Subcutaneous adipose tissue (tissue), 4 donors: ENCODE data around the gene ANKUB1. TPM values are rescaled to one million over a fixed set of nuclear protein-coding genes. Genes with fewer than 3 reads are reported as not detected.

Source experiments
- total RNA-seq, 4 donors: library from RNA; depleted of rRNA; stranded (reverse); fragments of >200 nt; gene quantifications; one replicate each; pipeline ENCODE4 v1.1.0, GENCODE V29; 2016
- TF ChIP-seq, protein P1 (sequence below): fragments of 450-650 bp; IDR thresholded peaks from one replicate; pipeline ENCODE4 v1.5.1; 2016; ENCODE audit warnings: low read depth, mild to moderate bottlenecking, control low read depth, antibody characterized with exemption, moderate library complexity

Gene ANKUB1
- total RNA-seq, 4 donors from 2014 or later = not detected

DNA sequence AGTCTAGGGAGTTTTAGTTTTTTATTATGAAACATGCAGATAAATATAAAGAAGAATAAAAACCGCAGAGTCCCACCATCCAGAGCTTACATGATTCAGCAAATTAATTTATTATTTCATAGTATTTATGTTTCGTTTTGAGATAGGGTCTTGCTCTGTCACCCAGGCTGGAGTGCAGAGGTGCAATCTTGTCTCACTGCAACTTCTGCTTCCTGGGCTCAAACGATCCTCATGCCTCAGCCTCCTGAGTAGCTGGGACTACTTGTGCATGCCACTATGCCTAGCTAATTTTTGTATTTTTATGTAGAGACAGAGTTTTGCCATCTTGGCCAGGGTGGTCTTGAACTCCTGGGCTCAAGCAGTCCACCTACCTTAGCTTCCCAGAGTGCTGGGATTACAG lies 34.3 kb upstream of the ANKUB1 start:
- TF ChIP-seq, protein P1, sequence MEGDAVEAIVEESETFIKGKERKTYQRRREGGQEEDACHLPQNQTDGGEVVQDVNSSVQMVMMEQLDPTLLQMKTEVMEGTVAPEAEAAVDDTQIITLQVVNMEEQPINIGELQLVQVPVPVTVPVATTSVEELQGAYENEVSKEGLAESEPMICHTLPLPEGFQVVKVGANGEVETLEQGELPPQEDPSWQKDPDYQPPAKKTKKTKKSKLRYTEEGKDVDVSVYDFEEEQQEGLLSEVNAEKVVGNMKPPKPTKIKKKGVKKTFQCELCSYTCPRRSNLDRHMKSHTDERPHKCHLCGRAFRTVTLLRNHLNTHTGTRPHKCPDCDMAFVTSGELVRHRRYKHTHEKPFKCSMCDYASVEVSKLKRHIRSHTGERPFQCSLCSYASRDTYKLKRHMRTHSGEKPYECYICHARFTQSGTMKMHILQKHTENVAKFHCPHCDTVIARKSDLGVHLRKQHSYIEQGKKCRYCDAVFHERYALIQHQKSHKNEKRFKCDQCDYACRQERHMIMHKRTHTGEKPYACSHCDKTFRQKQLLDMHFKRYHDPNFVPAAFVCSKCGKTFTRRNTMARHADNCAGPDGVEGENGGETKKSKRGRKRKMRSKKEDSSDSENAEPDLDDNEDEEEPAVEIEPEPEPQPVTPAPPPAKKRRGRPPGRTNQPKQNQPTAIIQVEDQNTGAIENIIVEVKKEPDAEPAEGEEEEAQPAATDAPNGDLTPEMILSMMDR = no peak

DNA sequence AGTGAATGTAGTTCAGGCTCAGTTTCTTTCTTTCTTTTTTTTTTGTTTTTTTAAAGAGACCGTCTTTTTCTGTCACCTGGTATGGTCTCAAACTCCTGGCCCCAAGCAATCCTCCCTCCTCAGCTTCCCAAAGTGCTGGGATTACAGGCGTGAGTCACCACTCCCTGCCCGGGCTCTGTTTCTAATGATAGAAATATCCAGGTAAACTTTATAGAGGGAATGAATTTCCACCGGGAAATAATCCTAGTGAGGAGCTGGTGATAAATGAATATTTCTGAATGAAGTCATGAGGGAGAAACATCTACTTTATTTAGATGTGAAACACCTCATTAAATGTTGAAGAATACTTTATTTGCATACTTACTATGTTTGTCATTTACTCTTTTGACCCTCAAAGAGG lies 27.8 kb upstream of the ANKUB1 start:
- TF ChIP-seq, protein P1 = no peak

DNA sequence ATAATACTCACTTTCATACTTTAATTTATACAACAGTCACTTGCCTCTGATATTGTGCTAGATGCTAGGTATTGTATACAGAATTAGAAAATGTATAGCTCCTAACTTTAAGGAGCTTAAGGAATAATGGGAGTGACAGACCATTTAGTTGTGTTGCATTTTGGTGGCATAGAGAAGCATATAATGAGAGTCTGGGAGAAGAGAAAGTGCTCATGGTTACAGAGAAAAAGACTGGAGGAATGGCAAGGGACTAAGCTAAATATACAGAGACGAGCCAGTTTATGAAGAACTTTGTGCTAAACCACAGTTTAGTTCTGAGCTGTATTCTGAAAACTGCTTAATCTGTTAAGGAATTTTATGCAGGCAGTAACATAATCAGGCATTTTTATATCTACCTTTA lies 27.1 kb upstream of the ANKUB1 start:
- TF ChIP-seq, protein P1 = no peak

DNA sequence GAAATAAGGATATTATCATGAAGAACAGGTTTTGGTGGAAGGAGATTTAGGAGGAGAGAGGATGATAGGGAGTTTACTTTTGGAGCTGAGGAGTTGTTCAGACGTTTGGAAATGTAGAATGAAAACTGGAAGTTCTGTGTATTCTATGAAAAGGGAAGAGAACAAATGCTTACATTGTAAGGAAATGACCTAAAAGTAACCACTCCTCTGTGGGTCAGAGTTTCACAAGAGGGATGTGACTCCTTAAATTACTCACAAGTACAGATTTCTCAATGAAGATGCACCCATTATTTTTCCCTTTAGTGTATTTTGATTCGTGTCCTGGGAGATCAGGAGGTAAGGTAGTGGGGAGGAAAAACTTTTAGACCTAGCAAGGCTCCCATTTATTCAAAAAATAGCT lies 24.6 kb upstream of the ANKUB1 start:
- TF ChIP-seq, protein P1 = no peak

DNA sequence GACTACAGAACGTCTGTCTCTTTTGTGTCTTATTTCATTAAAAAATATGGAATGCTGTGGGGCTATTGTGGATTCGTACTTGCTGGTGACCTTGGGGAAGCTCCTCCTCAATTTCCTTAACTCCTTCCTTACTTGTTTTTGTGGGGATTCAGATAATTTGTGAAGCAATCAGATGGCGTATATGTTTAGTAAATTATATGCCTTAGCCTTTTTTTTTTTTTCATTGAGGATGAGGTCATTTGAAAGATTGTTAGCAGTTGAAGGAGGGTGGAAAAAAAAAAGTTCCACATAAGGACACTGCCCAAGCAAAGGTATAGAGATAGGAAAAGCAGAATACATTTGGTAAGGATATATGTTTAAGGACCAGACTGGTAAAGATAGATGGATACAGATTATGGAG lies 24.0 kb upstream of the ANKUB1 start:
- TF ChIP-seq, protein P1 = no peak

DNA sequence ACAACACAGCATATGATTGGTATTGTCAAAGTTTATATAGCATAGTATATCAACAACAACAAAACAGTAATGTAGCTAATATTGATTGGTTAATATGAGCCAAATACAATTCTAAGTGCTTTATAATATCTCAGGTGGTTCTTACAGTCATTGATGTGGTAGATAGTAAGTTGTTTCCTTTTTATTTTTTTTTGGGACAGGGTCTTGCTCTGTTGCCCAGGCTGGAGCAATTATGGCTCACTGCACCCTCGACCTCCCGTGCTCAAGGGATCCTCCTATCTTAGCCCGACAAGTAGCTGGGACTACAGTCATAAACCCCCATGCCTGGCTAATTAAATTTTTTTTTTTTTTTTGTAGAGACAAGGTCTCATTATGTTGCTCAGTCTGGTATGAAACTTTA lies 23.4 kb upstream of the ANKUB1 start:
- TF ChIP-seq, protein P1 = no peak

DNA sequence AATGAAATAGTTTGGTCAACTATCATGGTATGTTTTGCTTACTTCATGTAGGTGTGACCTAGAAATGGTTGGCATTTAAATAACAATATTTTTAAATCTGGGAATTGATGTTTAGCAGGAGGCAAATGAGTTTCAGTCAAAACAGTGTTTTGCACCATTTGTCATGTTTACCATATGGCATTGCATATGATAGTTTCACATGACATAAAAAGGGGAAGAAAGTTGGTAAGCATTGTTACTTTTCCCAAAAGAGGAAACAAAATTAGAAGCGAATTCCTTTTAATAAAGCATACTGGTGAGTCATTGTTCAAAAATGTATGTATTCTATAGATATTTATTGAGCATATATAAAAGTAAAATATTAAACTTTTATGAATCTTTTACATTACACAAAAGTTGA lies 23.0 kb upstream of the ANKUB1 start:
- TF ChIP-seq, protein P1 = no peak
